ENCODE measurements around the gene PSMC1.

DNA sequence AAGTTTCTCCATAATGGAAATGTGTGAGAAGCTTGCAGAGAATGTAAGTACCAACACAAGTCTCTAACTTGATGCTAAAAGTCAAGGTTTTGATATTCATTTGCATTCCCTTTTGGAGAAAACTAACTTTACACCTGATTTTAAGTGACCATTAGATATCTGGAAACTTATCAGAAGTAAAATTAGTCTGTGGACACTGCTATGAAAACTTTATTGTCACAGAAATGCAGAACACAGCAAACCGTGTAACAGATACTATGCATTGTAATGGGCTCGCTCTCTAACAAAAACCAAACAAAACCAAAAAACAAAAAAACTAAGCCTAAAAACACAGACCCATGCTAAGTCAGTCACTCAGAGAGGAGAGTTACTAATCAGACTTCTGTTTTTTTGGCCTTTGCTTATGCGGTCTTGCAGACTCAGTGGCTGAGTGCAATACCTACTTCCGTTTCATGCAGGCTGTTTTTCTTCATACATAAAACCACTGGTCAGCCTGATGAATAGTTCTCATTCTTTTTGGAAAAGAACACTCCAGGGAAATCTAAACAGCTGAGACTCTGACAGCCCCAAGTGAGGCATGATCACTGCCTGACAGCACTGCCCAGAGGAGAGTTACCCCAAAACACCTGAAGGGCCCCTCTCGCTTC is 39.6 kb downstream of the PSMC1 start:
- no peak for TF ChIP-seq CTCF (IDR thresholded peaks at IDR 0.05; ENCODE audit: low read depth, low read length, missing input control)
- TF ChIP-seq, protein P1, sequence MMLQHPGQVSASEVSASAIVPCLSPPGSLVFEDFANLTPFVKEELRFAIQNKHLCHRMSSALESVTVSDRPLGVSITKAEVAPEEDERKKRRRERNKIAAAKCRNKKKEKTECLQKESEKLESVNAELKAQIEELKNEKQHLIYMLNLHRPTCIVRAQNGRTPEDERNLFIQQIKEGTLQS (IDR thresholded peaks at IDR 0.05), result no peak
- no peak for TF ChIP-seq FOXA1 (IDR thresholded peaks at IDR 0.05)
- TF ChIP-seq, protein P2, sequence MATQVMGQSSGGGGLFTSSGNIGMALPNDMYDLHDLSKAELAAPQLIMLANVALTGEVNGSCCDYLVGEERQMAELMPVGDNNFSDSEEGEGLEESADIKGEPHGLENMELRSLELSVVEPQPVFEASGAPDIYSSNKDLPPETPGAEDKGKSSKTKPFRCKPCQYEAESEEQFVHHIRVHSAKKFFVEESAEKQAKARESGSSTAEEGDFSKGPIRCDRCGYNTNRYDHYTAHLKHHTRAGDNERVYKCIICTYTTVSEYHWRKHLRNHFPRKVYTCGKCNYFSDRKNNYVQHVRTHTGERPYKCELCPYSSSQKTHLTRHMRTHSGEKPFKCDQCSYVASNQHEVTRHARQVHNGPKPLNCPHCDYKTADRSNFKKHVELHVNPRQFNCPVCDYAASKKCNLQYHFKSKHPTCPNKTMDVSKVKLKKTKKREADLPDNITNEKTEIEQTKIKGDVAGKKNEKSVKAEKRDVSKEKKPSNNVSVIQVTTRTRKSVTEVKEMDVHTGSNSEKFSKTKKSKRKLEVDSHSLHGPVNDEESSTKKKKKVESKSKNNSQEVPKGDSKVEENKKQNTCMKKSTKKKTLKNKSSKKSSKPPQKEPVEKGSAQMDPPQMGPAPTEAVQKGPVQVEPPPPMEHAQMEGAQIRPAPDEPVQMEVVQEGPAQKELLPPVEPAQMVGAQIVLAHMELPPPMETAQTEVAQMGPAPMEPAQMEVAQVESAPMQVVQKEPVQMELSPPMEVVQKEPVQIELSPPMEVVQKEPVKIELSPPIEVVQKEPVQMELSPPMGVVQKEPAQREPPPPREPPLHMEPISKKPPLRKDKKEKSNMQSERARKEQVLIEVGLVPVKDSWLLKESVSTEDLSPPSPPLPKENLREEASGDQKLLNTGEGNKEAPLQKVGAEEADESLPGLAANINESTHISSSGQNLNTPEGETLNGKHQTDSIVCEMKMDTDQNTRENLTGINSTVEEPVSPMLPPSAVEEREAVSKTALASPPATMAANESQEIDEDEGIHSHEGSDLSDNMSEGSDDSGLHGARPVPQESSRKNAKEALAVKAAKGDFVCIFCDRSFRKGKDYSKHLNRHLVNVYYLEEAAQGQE (IDR thresholded peaks at IDR 0.05), result no peak
